Measurements from ENCODE around the gene SDF2L1.
"Not testable (repeated sequence)": the region's sequence is repeated elsewhere in the genome, so short reads cannot be mapped to it uniquely, and the experiment has no call there.

Gene SDF2L1

DNA sequence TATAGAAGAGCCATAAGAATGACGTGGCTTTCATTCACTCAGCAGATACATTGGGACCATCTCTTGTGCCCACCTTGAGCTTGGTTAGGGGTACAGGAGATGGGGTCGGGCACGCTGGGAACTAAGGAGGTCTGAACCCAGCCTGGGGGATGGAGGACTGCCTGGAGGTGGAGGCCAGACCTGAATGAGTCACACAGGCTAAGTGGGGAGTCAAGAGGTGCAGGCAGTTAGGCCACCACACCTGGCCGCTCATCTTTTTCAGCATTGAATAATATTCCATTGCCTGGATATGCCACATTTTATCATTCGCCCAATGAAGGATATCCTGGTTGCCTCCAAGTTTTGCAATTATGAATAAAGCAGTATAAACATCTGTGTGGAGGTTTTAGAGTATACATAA, 19.9 kb downstream of the SDF2L1 start:
- DNase-seq (ENCODE audit: low read depth): no peak

DNA sequence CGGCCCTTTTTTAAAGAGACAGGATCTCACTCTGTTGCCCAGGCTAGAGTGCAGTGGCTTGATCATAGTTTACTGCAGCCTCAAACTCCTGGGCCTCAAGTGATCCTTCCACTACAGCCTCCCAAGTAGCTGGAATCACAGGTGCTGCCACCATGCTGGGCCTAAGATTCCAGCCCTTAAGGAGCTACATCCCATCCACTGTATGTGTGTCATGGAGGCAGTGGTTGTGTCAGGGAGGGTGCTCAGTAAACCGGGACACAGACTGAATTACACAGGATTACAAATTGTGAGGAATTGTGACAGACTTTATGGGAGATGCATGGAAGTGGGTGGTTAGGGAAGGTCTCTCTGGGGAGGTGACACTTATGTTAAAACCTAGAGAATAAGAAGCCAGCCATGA, 21.6 kb downstream of the SDF2L1 start:
- DNase-seq (ENCODE audit: low read depth): no peak

DNA sequence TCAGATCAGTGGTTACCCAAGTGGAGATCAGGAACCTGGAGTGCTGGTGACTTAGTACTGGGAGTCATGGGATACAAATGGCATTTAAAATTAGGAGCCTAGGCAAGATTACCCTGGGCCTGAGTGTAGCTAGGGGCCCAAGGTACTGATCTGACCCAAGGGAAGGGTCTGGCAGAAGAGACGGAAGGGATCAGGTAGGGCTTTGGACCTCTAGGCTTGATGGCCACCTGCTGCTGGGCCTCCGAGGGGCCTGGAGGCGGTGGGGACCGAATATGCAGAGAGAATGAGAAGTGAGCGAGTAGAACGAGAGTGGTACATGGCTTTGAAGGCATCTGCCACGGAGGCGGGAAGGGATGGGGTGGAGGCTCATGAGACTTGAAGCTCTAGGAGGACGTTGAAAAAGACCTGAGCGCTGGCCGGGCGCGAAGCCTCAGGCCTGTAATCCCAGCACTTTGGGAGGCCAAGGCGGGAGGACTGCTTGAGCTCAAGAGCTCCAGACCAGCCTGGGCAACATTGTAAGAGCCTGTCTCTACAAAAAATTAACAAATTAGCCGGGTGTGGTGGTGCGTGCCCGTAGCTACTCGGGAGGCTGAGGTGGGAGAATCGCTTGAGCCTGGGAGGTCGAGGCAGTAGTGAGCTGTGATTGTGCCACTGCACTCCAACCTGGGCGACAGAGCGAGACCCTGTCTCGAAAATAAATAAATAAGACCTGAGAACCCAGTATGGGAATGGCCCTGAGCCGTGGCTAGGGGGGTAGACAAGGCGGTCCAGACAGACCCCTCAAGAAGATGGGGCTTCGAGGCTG, 23.1 kb downstream of the SDF2L1 start:
- DNase-seq (ENCODE audit: low read depth): no peak

DNA sequence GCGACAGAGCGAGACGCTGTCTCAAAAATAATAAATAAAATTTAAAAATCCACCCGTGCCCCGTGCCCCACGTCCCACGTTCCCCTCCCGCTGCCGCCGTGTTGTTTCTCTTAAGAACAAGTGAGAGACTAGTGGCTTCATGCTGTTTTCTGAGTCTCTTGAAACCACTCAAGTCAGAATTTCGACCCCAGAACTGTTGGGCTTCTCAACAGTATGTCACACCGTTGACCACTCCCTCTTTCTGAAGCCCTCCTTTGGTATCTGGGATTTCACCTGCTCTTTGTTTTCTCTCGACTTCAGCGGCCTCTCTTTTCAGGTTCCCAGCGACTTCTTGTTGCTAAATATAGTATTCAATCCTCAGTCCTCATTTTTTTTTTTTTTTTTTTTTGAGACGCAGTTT, 24.7 kb downstream of the SDF2L1 start:
- no peak for DNase-seq (ENCODE audit: low read depth)

DNA sequence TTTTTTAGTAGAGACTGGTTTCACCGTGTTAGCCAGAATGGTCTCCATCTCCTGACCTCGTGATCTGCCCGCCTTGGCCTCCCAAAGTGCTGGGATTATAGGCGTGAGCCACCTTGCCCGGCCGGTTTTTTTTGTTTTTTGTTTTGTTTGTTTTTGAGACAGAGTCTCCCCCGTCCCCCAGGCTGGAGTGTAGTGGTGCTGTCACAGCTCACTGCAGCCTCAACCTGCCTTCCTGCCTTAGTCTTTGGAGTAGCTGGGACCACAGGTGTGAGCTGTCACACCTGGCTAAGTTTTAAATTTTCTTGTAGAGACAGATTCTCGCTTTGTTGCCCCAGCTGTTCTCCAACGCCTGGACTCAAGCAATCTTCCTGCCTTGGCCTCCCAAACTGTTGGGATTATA, 26.9 kb downstream of the SDF2L1 start:
- no peak for DNase-seq (ENCODE audit: low read depth)

DNA sequence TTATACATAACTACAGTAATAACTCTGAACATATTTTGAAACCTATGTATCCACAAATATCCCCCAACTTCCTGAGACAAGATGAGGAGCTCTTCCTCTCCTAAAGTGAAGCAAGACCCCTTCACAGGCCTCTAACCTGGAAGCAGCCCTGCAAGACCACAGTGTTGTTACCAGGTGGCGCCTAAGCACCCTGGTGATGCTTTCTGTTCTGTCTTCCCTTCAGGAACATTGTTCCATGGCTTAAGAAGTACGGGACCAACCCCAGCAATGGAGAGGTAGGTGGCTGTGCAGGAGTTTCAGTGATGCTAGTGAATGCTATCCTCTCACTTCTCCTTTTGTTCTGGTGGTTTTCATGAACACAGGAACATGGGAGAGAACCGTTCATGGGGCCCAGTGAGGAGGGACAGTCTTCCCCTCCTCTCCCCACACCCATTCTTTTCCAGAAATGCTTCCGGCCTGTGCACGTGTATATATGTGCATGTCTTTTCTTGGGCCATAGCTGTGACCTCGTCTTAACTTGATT, 30.1 kb downstream of the SDF2L1 start:
- DNase-seq (ENCODE audit: low read depth): no peak

DNA sequence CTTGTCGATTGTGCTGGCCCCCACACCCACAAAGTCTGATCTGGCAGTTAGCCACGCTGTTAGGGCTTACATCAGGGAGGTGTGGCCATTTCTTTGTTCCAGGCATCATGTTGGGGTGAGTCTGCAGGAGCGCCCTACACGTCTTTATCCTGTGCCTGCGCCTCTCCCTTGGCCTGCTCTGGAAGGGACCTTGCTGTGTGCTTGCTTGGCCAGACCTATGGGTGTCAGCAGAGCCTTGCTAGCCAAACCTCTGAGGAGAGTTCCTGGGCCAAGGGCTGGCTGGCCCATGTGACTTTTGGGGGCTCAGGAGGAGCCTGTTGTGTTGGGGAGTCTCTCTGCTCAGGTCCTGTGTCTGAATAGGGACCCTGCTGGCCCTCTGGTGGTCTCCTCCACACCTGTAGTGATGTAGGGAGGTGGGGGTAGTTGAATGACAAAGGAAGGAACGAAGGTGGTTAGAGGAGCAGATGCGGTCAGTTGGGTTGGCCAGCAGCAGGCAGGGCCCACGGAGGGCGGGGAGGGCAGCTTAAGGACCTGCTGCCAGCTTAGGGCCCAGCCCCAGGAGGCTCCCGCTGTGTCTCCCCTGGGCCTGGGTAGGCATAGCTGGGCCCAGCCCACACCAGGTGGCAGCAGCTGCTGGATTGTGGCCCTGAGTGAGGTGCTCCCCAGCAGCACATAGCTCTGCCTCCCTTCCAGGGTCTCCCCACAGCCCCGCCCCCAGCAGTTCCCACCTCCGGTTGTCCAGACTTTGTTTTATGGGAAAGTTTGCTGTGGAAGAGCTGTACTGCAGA, 31.6 kb downstream of the SDF2L1 start:
- DNase-seq (ENCODE audit: low read depth): no peak

DNA sequence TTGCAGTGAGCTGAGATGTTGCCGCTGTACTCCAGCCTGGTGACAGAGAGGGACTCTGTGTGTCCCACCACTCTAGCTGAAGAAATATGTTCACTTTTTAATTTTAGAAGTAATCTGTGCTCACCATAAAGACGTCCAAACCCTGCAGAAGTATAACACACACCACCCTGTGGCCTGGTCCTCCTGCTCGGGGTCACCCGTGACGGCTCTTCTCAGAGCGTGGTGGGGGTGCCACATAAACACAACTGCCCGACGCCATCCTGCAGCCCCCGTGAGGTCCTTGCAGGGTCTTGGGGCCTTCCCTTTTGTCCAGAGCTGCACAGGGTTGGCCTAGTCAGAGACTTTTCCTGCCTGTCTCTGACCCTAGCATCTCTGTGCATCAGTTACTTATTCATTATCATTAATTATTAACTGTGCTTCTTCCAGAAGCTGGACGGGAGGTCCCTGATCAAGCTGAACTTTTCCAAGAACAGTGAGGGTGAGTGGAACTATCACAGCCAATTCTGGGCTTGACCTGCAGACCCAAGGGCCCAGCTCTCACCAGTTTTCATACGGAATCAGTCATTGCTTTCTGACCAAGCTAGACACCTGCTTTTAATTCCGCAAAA, 32.6 kb downstream of the SDF2L1 start:
- no peak for DNase-seq (ENCODE audit: low read depth)

DNA sequence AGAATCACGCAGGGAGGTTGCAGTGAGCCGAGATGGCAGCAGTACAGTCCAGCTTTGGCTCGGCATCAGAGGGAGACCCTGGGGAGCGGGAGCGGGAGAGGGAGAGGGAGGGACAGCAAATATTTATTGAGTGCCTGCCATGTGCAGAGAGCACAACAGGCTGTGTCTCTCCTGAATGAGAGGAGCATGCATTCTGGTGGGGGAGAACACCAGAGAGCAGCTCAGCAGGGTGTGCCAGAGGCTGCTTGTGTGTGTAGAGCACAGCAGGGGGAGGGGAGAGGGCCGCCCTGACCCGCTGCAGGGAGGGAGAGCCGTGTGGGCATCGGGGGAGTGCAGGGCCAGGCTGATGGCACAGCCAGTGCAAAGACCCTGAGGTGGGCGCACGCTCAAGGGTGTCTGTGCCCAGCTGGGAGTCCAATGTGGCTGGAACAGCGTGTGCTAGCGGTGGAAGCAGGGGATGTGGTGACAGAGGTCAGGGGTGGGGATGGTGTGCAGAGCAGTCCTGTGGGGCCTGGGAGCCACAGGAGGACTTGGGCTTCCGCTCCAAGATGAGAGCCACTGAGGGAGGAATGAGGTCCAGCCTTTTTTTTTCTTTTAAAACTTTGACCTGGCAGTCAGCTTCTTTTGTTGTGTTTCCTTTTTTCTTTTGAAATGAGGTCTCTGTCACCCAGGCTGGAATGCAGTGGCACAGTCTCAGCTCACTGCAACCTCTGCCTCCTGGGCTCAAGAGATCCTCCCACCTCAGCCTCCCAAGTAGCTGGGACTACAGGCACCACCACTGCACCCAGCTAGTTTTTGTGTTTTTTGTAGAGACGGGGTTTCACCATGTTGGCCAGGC, 35.7 kb downstream of the SDF2L1 start:
- no peak for DNase-seq (ENCODE audit: low read depth)

DNA sequence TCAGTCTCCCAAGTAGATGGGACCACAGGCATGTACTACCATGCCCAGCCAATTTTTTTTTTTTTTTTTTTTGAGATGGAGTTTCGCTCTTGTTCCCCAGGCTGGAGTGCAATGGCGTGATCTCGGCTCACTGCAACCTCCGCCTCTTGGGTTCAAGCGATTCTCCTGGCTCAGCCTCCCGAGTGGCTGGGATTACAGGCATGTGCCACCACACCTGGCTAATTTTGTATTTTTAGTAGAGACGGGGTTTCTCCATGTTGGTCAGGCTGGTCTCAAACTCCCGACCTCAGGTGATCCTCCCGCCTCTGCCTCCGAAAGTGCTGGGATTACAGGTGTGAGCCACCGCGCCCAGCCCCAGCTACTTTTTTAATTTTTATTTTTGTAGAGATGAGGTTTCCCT, 36.7 kb downstream of the SDF2L1 start:
- not testable (repeated sequence) for DNase-seq (ENCODE audit: low read depth)

DNA sequence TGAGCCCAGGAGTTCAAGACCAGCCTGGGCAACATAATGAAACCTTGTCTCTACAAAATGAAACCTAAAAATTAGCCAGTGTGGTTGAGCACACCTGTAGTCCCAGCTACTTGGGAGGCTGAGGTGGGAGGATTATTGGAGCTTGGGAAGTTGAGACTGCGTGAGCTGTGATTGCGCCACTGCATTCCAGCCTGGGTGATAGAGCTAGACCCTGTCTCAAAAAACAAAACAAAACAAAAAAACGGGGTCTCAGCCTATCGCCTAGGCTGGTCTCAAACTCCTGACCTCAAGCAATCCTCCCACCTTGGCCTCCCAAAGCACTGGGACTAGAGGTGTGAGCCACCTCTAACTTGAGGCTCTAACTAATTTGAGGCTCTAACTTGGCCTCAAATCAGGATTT, 37.3 kb downstream of the SDF2L1 start:
- no peak for DNase-seq (ENCODE audit: low read depth)

DNA sequence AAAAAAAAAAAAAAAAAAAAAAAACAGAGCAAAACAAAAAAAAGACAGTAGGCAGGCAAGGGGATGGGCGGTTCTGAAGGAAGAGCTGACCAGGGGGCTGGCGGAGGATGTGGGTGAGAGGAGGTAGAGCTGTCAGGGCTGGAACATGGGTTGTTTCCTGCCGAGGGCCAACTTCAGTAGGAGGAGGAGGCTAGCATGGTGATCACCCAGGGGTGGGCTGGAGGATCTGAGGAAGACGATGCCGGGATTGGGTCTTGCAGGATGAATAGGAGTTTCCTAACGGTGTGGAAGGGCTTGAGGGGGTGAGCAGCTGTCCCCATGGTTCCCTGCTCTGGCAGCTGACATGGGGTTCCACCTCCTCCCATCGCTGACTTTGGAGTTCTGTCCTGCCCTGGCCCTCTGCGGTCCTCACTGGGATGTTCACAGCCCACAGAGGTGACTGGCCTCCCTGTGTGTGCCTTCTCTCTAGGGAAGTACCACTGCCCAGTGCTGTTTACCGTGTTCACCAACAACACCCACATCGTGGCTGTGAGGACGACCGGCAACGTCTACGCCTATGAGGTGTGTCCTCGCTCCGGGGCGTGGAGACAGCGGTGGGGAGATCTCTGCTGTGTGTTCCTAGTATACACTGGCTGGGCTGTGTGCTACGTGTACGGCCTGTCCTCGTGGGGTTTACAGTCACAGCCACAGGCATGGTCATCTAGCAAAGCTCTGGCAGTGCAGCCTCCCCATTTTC, 38.9 kb downstream of the SDF2L1 start:
- no peak for DNase-seq (ENCODE audit: low read depth)

DNA sequence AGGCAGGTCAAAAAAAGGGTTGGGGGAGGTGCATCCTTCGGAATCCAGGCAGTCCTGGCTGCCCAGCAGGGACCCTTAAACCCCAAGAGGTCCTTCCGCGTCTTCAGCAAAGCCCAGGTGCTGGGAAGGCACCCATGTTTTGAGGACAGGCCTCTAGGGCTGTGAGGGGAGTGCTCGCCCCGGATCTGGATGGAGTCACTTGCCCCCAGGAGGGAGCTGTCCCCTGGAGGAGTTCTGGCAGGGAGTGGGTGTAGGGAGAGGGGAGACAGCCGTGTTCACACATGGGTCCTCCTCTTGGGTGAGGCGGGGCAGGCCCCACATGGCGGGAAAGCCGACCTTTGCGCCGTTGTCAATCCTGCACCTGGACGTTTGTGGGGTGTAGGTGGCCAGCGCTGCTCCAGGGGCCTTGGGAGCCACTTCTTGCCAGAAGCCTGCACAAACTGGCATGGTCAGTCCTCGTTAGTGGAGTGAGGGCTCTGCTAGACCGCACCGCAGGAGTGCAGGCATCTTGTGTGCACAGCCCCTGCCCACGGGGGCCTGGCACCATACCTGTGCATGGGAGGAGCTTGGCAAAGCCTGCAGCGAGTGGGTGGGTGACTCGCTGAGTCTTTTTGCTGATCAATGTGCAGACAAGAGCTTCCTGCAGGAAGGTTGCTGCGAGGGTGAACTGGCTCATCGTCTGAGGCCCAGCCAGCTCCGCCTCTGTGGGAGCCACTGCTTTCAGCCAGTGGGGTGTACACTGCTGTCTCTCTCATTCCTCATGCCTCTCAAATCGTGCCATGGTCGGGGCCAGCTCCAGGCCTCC, 39.7 kb downstream of the SDF2L1 start:
- DNase-seq (ENCODE audit: low read depth): no peak

DNA sequence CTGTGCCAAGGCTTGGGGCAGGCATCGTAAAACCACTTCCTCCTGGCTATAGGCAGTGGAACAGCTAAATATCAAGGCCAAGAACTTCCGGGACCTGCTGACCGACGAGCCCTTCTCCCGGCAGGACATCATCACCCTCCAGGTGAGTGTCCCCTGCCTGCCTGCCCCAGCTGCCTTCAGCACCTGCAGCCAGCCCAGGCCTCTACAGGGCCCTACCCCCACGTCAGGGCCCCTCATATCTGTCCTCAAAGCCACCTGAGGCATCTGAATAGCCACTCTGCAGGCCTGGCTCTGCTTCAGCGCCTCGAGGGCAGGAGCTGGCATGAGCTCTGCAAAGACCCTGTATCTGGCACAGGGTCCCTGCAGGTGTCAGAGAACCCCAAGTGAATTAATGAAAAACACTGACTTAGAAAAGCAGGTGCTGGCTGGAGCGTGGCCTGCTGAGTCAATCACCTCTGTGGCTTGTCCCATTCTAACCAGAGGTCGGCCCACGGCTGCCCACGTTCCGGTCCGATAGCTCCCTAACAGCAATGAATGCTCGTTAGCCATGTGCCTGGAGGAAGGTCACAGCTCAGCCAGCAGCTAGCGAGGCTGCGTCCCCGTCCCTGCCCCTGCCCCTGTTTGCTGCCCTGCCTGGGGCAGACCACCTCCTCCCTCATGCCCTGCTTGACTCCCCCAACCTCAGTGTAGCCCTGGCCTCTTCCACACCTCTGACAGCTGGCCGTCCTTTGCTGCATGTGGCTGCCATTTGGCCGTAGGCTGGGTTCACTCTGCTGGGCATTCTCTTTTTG, 40.5 kb downstream of the SDF2L1 start:
- no peak for DNase-seq (ENCODE audit: low read depth)

DNA sequence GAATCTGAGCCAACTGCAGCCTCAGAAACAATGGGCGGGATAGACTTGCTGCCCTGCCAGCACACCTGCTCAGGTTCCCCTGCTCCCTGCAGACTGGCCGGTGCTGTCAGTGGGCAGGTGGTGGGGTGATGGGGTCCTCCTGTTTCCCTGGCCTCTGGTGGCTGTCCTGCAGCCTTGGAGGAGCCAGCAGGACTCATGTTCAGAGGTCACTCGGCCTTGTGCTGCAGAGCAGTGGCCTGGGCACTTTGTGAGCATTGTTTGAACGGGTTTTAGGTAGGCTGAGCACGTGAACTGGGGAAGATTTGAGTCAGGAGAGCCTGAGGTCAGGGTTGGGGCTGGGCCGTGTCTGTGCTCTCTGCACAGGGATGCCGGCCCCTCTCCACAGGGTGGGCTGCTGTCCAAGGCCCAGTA, 41.3 kb downstream of the SDF2L1 start:
- DNase-seq (ENCODE audit: low read depth): no peak

DNA sequence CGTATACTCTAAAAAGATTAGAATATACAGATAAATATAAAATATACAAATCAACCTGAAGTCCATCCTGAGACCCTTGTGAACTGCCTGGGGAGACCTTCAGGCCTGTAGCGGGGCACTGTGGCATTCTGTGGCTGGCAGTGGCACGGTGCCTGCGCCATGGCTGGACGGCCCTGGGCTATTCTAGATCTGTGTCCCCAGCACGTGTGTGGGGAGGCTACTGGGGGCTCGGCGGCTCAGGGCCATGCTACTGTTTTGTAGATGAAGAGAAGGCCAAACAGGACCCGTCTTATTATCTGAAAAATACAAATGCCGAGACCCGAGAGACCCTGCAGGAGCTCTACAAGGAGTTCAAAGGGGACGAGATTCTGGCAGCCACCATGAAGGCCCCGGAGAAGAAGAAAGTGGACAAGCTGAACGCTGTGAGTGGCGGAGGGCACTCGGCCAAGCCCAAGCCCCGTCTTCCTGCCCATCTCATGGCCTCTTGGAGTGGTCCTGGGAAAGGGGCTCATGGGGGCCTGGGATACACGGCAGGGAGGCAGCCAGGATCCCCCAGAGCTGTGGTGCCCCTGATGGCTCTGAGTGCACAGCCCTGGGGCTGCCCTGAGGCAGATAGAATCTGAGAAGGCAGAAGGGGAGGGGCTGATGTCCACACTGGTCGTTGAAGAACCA, 42.5 kb downstream of the SDF2L1 start:
- no peak for DNase-seq (ENCODE audit: low read depth)

DNA sequence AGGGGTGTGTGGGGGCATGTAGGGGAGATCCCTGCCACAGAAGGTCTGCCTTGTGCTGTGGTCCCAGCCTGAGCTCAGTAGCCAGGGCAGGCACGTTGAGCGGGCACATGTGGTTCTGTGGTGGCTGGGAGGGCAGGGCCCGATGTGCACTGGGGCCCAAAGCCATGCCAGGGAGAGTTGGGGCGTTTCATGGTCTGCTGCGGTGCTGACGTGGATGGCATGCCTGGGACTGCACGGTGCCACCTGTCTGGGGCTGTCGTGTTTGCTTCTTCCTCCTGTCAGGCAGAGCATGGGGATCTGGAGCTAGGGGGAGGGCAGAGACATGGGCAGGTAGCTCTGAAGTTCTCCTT, 43.0 kb downstream of the SDF2L1 start:
- DNase-seq (ENCODE audit: low read depth): no peak

DNA sequence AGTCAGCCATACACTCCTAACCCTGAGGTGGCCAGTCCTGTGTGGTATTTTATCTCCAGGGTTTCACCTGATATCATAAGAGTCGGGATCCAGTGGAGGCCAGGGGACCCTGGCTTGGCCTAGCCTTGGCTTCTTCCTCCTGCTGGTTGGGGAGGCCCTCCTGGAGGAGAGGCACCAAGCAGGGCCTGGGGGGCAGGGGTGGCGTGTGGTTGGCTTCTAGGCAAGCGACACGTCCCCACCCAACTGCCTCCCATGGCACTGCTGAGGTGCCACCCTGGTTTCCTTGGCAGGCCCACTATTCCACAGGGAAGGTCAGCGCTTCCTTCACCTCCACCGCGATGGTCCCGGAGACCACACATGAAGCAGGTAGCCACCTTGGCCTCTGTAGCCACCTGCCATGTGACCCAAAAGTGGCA, 44.1 kb downstream of the SDF2L1 start:
- no peak for DNase-seq (ENCODE audit: low read depth)
